ENCODE results near the gene STXBP6. TPM values are rescaled to one million over a fixed set of nuclear protein-coding genes. Genes with fewer than 3 reads are reported as not detected.

Gene STXBP6
- total RNA-seq, 2 experiments from 2014 or later: not detected

GRCh38 chr14:24894583-24895242 is 155.2 kb downstream of the STXBP6 start:
- Histone ChIP-seq H3K9me3 (ENCODE audit: control insufficient read depth in 1 of 2, insufficient read depth in 1 of 2, low read length in 2 of 2) (no peaks in the 10 kb centered on the region), H3K27ac (ENCODE audit: low read depth in 1 of 2, low read length in 2 of 2) (no peak overlapping the region), H3K4me3 (ENCODE audit: low read length) (no peak overlapping the region), H3K27me3 (ENCODE audit: control insufficient read depth in 1 of 2, insufficient read depth in 2 of 2, low read length in 2 of 2) (peaks cover 2 to 7% of the 10 kb centered on the region in 2 experiments), H3K4me1 (ENCODE audit: insufficient read depth, low read length) (no peaks in the 10 kb centered on the region), H3K36me3 (ENCODE audit: insufficient read depth, low read length) (no peaks in the 10 kb centered on the region)
- ChIA-PET CTCF (no interaction called here), POLR2A (no interaction called here)
- no peak for TF ChIP-seq CTCF (IDR thresholded peaks at IDR 0.05)
- peaks cover 22% of the 10 kb centered on the region for H3K27me3 Mint-ChIP-seq
- no peak overlapping the region for H3K27ac Mint-ChIP-seq
- no peaks in the 10 kb centered on the region for H3K36me3 Mint-ChIP-seq (ENCODE audit: low read depth)
- no peaks in the 10 kb centered on the region for H3K9me3 Mint-ChIP-seq
- no peak for ATAC-seq (ENCODE audit: poor library complexity)
- H3K4me3 Mint-ChIP-seq: no peak overlapping the region
- H3K4me1 Mint-ChIP-seq (ENCODE audit: low read depth): no peaks in the 10 kb centered on the region
- intact Hi-C loops (cut with DNase I, micrococcal nuclease): no loop called here
- DNase-seq: no peak

DNA sequence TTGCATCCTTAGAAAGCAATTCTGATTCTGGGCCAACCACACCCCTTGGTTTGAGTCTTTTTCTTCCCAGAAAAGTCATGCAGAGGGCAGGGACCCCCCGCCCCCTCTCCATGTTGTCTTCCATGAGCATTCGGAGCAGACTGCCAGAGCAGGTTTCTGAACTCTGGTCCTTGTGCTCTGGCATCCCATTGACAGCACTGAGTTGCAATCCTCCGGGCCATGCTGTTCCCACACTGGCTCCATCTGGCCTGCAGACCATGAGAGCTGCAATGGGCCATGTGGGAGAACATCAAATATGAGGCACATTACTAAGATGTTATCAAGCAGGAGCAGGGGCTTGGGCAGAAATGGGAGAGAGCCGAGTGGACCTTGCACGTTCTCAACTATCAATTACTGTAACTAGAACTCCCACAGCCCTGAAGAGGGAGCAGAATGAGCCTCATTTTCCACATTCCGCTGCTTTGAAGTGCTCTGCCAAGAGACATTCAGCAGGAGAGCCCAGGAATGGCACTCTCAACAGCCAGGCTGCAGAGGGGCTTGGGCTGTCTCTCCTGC is 157.4 kb downstream of the STXBP6 start:
- no peaks in the 10 kb centered on the region for H3K36me3 Mint-ChIP-seq (ENCODE audit: low read depth)
- intact Hi-C loops (cut with DNase I, micrococcal nuclease): no loop called here
- Histone ChIP-seq H3K4me3 (ENCODE audit: low read length) (no peak overlapping the region), H3K27me3 (ENCODE audit: control insufficient read depth in 1 of 2, insufficient read depth in 2 of 2, low read length in 2 of 2) (peaks cover 7 to 8% of the 10 kb centered on the region in 2 experiments), H3K36me3 (ENCODE audit: insufficient read depth, low read length) (no peaks in the 10 kb centered on the region), H3K9me3 (ENCODE audit: control insufficient read depth in 1 of 2, insufficient read depth in 1 of 2, low read length in 2 of 2) (no peaks in the 10 kb centered on the region), H3K27ac (ENCODE audit: low read depth in 1 of 2, low read length in 2 of 2) (no peak overlapping the region), H3K4me1 (ENCODE audit: insufficient read depth, low read length) (no peaks in the 10 kb centered on the region)
- POLR2A ChIA-PET: no interaction called here
- peaks cover 35% of the 10 kb centered on the region for H3K27me3 Mint-ChIP-seq
- CTCF ChIA-PET: no interaction called here
- no peak overlapping the region for H3K27ac Mint-ChIP-seq
- TF ChIP-seq CTCF (IDR thresholded peaks at IDR 0.05): no peak
- H3K9me3 Mint-ChIP-seq: no peaks in the 10 kb centered on the region
- DNase-seq (no peak), ATAC-seq (ENCODE audit: poor library complexity) (no peak)
- no peaks in the 10 kb centered on the region for H3K4me1 Mint-ChIP-seq (ENCODE audit: low read depth)
- H3K4me3 Mint-ChIP-seq: no peak overlapping the region

DNA sequence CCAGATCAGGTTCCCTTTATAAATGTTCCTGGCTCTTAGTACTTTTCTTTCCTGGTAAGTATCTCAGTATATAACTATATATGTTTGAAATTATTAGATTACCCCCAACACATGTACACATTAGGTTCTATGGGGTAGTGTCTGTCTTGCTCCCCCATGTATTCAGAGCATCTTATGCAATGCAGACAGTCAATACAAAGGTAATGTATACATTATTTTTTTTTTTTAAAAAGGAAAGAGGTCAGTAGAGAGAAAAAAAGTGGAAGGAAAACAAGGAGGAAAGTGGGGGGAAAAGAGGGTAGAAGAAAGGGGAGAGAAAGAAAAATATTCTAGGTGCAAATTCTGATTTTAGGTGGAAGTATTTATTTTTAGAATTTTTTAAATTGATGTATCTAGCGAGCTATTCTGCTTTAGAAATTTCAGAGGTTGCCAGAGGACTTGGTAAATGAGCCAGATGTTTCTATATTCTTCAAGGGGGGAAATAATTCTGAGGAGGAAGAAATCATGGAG is 157.9 kb downstream of the STXBP6 start:
- no peak overlapping the region for H3K4me3 Mint-ChIP-seq
- Histone ChIP-seq H3K27ac (ENCODE audit: low read depth in 1 of 2, low read length in 2 of 2) (no peak overlapping the region), H3K27me3 (ENCODE audit: control insufficient read depth in 1 of 2, insufficient read depth in 2 of 2, low read length in 2 of 2) (peaks cover 7 to 8% of the 10 kb centered on the region in 2 experiments), H3K9me3 (ENCODE audit: control insufficient read depth in 1 of 2, insufficient read depth in 1 of 2, low read length in 2 of 2) (no peaks in the 10 kb centered on the region), H3K4me3 (ENCODE audit: low read length) (no peak overlapping the region), H3K36me3 (ENCODE audit: insufficient read depth, low read length) (no peaks in the 10 kb centered on the region), H3K4me1 (ENCODE audit: insufficient read depth, low read length) (no peaks in the 10 kb centered on the region)
- ATAC-seq (ENCODE audit: poor library complexity) (no peak), DNase-seq (no peak)
- H3K4me1 Mint-ChIP-seq (ENCODE audit: low read depth): no peaks in the 10 kb centered on the region
- TF ChIP-seq CTCF (IDR thresholded peaks at IDR 0.05): no peak
- H3K36me3 Mint-ChIP-seq (ENCODE audit: low read depth): no peaks in the 10 kb centered on the region
- H3K27ac Mint-ChIP-seq: no peak overlapping the region
- no peaks in the 10 kb centered on the region for H3K9me3 Mint-ChIP-seq
- ChIA-PET POLR2A (no interaction called here), CTCF (no interaction called here)
- intact Hi-C loops (cut with DNase I, micrococcal nuclease): no loop called here
- peaks cover 39% of the 10 kb centered on the region for H3K27me3 Mint-ChIP-seq

Data from CD4-positive, alpha-beta T cell (primary cell).